Neural cell (in vitro differentiated cells): ENCODE measurements around the gene SLC4A7.

ENCODE experiments used
- CTCF ChIP-seq: fragments of 450-650 bp; IDR thresholded peaks from 2 replicates; pipeline ENCODE4 v1.5.1; 2014; ENCODE audit warnings: antibody characterized with exemption, mild to moderate bottlenecking, moderate library complexity; ENCODE audit not compliant: poor library complexity, severe bottlenecking
- EP300 ChIP-seq: fragments of 450-650 bp; conservative IDR thresholded peaks from 2 replicates; pipeline ENCODE4 v1.6.1; 2014; ENCODE audit warnings: antibody characterized with exemption, mild to moderate bottlenecking, moderate library complexity; ENCODE audit not compliant: poor library complexity, severe bottlenecking
- EZH2 ChIP-seq: fragments of 200-600, 300-800 bp; shearing (Covaris generic), sonication (generic); IDR thresholded peaks from 2 replicates; pipeline ENCODE4 v1.6.1; 2014; ENCODE audit warnings: antibody characterized with exemption, low read length, borderline replicate concordance, mild to moderate bottlenecking; ENCODE audit not compliant: insufficient read depth, poor library complexity, severe bottlenecking
- MXI1 ChIP-seq: fragments of 450-650 bp; conservative IDR thresholded peaks from 2 replicates; pipeline ENCODE4 v1.6.1; 2014; ENCODE audit warnings: antibody characterized with exemption, mild to moderate bottlenecking; ENCODE audit not compliant: poor library complexity, severe bottlenecking
- POLR2AphosphoS5 ChIP-seq: IDR thresholded peaks from 2 replicates; pipeline ENCODE4 v1.6.1; 2012
- RAD21 ChIP-seq: fragments of 450-650 bp; conservative IDR thresholded peaks from 2 replicates; pipeline ENCODE4 v1.6.1; 2014; ENCODE audit warnings: antibody characterized with exemption, mild to moderate bottlenecking, moderate library complexity
- REST ChIP-seq: IDR thresholded peaks from 2 replicates; pipeline ENCODE4 v1.6.1; 2012; ENCODE audit warnings: borderline replicate concordance
- SMC3 ChIP-seq: fragments of 450-650 bp; conservative IDR thresholded peaks from 2 replicates; pipeline ENCODE4 v1.6.1; 2014; ENCODE audit warnings: antibody characterized with exemption, mild to moderate bottlenecking, moderate library complexity; ENCODE audit not compliant: poor library complexity
- TAF1 ChIP-seq: IDR thresholded peaks from 2 replicates; pipeline ENCODE4 v1.6.1; 2012; ENCODE audit warnings: low read depth

- no peak for TF ChIP-seq EP300
- no peak for TF ChIP-seq EZH2
- no peak for TF ChIP-seq CTCF
- TF ChIP-seq MXI1: no peak
- no peak for TF ChIP-seq POLR2AphosphoS5
- TF ChIP-seq REST: no peak
- no peak for TF ChIP-seq SMC3
- TF ChIP-seq RAD21: no peak
- no peak for TF ChIP-seq TAF1
These were observed 3.2 kb upstream of the SLC4A7 start for GRCh38 chr3:27487383-27487782.
